ENCODE data around the gene DCAF11. TPM values are rescaled to one million over a fixed set of nuclear protein-coding genes. Genes with fewer than 3 reads are reported as not detected.
A peak's percentile ranks its signal among the peaks of the same experiment; 100 is the strongest.

Gene DCAF11
- total and polyA plus RNA-seq, 2 of the 13 experiments (the other 11 are each of a cell fraction or from before 2014, with no cell fraction given), result 150 to 257 TPM

GRCh38 chr14:24151404-24152080 lies 37.0 kb downstream of the DCAF11 start (continued):
- TF ChIP-seq CREBL2 (CRISPR knock-in tag; IDR thresholded peaks at IDR 0.05; ENCODE audit: borderline replicate concordance), result no peak
- no peak for TF ChIP-seq ZNF225 (CRISPR knock-in tag; IDR thresholded peaks at IDR 0.05)
- no peak for TF ChIP-seq MEF2D (CRISPR knock-in tag; IDR thresholded peaks at IDR 0.05)
- TF ChIP-seq ZNF709 (CRISPR knock-in tag; IDR thresholded peaks at IDR 0.05), result no peak

GRCh38 chr14:24155100-24155499 lies 40.5 kb downstream of the DCAF11 start:
- POLR2A ChIA-PET, result interaction anchor here (0.9 to 11.8 kb wide), 4 partner anchors 6 to 116 kb away, joined by 3 to 233 read pairs (median 108); partner anchors contain the start of genes CHMP4A, EMC9, PSME1 and PSME2
- TF ChIP-seq ZNF230 (CRISPR knock-in tag; IDR thresholded peaks at IDR 0.05), result peak; percentile 59; the same call in 1 of the 2 replicates
- 0 out of 2 replicates have a peak, but pooled peaks have one; percentile 34 for TF ChIP-seq ZNF343 (CRISPR knock-in tag; IDR thresholded peaks at IDR 0.05)
- TF ChIP-seq TRAFD1 (CRISPR knock-in tag; IDR thresholded peaks at IDR 0.05; ENCODE audit: borderline replicate concordance), result 0 out of 2 replicates have a peak, but pooled peaks have one; percentile 48
- TF ChIP-seq ZBTB38 (CRISPR knock-in tag; IDR thresholded peaks at IDR 0.05), result peak; percentile 46; the same call in 1 of the 2 replicates
- TF ChIP-seq ATF7 (IDR thresholded peaks at IDR 0.05), result no peak
- TF ChIP-seq ATF7 (CRISPR knock-in tag; IDR thresholded peaks at IDR 0.05), result 0 out of 2 replicates have a peak, but pooled peaks have one; percentile 60
- peak; percentile 82; the same call in 1 of the 2 replicates for TF ChIP-seq IRF9 (CRISPR knock-in tag; IDR thresholded peaks at IDR 0.05; ENCODE audit: borderline replicate concordance)
- TF ChIP-seq MXD3 (CRISPR knock-in tag; IDR thresholded peaks at IDR 0.05), result 0 out of 2 replicates have a peak, but pooled peaks have one; percentile 22
- TF ChIP-seq ZBTB25 (CRISPR knock-in tag; IDR thresholded peaks at IDR 0.05), result no peak
- TF ChIP-seq NRL (CRISPR knock-in tag; IDR thresholded peaks at IDR 0.05; ENCODE audit: borderline replicate concordance), result peak; percentile 36; the same call in 1 of the 2 replicates
- no peak for TF ChIP-seq ZNF367 (CRISPR knock-in tag; IDR thresholded peaks at IDR 0.05; ENCODE audit: borderline replicate concordance)
- no peak for TF ChIP-seq BRF2 (CRISPR knock-in tag; IDR thresholded peaks at IDR 0.05)

More at GRCh38 chr14:24155100-24155499, 40.5 kb downstream of the DCAF11 start:
- Histone ChIP-seq H4K20me1 (ENCODE audit: insufficient read depth, low read length) (no peaks in the 10 kb centered on the region; the same call in 1 of the 2 replicates), H3K79me2 (ENCODE audit: insufficient read depth, low read length) (no peaks in the 10 kb centered on the region), H3K9me3 (ENCODE audit: low read length) (no peaks in the 10 kb centered on the region), H3K9ac (ENCODE audit: insufficient read depth, low read depth, low read length) (no peak overlapping the region), H3K4me2 (ENCODE audit: low read depth, low read length) (no peak overlapping the region), H2AFZ (ENCODE audit: low read length) (no peak overlapping the region), H3K27me3 (ENCODE audit: control insufficient read depth in 1 of 2, insufficient read depth in 2 of 2, low read length in 2 of 2) (no peaks in the 10 kb centered on the region), H3K27ac (ENCODE audit: extremely low read length, insufficient read depth, low read length) (no peak overlapping the region), H3K4me1 (ENCODE audit: insufficient read depth, low read length) (peaks cover 4% of the 10 kb centered on the region; the same call in 1 of the 2 replicates), H3K36me3 (replicated peaks in 1 of 2; ENCODE audit: control insufficient read depth in 1 of 2, insufficient read depth in 2 of 2, low read length in 2 of 2) (peaks cover 61 to 72% of the 10 kb centered on the region in 2 experiments), H3K4me3 (replicated peaks in 1 of 3; ENCODE audit: insufficient read depth in 1 of 3, low read depth in 2 of 3, low read length in 3 of 3) (no peak overlapping the region)
- CTCF ChIA-PET (ENCODE audit: low intra/inter-chr PET ratio, low total read pairs), result no interaction called here
- 98% methylated on average over 10 of the region's 10 CpGs for WGBS (ENCODE audit: low lambda C conversion rate)
- FAIRE-seq (no peak), DNase-seq (ENCODE audit: low spot score) (no peak), ATAC-seq (no peak)
- intact Hi-C loops (cut with micrococcal nuclease; ENCODE audit: unreplicated experiment) (no loop called here), in situ Hi-C loops (cut with HindIII; ENCODE audit: extremely low pct_ligation_motif_present, low pct_unique_long_range_greater_than_20kb) (no loop called here)
- no TSS peak for BruUV-seq (replicated peaks)
